HL-60 (cell line): ENCODE results near the gene MS4A5.

Source experiments
- DNase-seq, 2 experiments: peaks; one replicate each; pipeline ENCODE4 v3.0.0-alpha.2; 2010 to 2020; ENCODE audit warnings: low read depth in 1 of 2, low spot score in 1 of 2
- H3K27ac ChIP-seq: fragments of 250-450 bp; sonication (Bioruptor Pico); replicated peaks from 2 replicates; pipeline ENCODE4 v1.5.1; 2020; ENCODE audit warnings: mild to moderate bottlenecking, moderate library complexity
- H3K27me3 ChIP-seq: fragments of 250-450 bp; sonication (Bioruptor Pico); 2 replicates; pipeline ENCODE4 v1.5.1; 2021; ENCODE audit warnings: mild to moderate bottlenecking, moderate library complexity; ENCODE audit not compliant: insufficient read depth, poor library complexity, severe bottlenecking
- H3K4me3 ChIP-seq: replicated peaks from 2 replicates; pipeline ENCODE4 v1.5.1; 2011; ENCODE audit warnings: mild to moderate bottlenecking, control low read depth, low read length; ENCODE audit not compliant: insufficient read depth
- CTCF ChIP-seq: IDR thresholded peaks from one replicate; pipeline ENCODE4 v1.5.1; 2011; ENCODE audit warnings: low read length, control low read depth, inconsistent platforms; ENCODE audit not compliant: insufficient read depth
- GABPA ChIP-seq: IDR thresholded peaks from 2 replicates; pipeline ENCODE4 v1.6.1; 2012; ENCODE audit warnings: low read depth
- POLR2AphosphoS5 ChIP-seq: IDR thresholded peaks from 2 replicates; pipeline ENCODE4 v1.6.1; 2012; ENCODE audit warnings: low read depth
- REST ChIP-seq: IDR thresholded peaks from 2 replicates; pipeline ENCODE4 v1.6.1; 2012; ENCODE audit warnings: low read depth; ENCODE audit not compliant: insufficient replicate concordance
- SPI1 ChIP-seq: IDR thresholded peaks from 2 replicates; pipeline ENCODE4 v1.6.1; 2012; ENCODE audit warnings: low read depth, mild to moderate bottlenecking, borderline replicate concordance

MS4A5 gene

GRCh38 chr11:60396799-60397198 is 32.6 kb upstream of the MS4A5 start:
- H3K4me3 ChIP-seq = no peak overlapping the region
- DNase-seq = peak; percentile 16 to 68
- no peaks in the 10 kb centered on the region for H3K27me3 ChIP-seq
- peak overlapping the region; percentile 26; the same call in 1 of the 2 replicates for H3K27ac ChIP-seq
- no peak for TF ChIP-seq GABPA
- TF ChIP-seq POLR2AphosphoS5 = no peak
- no peak for TF ChIP-seq CTCF
- no peak for TF ChIP-seq REST
- TF ChIP-seq SPI1 = peak; percentile 95

GRCh38 chr11:60420015-60420414 is 9.4 kb upstream of the MS4A5 start:
- no peak overlapping the region for H3K4me3 ChIP-seq
- no peak for TF ChIP-seq GABPA
- TF ChIP-seq POLR2AphosphoS5 = no peak
- no peaks in the 10 kb centered on the region for H3K27me3 ChIP-seq
- no peak for DNase-seq
- H3K27ac ChIP-seq = no peak overlapping the region

- TF ChIP-seq CTCF (no peak), POLR2AphosphoS5 (no peak), SPI1 (no peak), REST (no peak), GABPA (no peak)
- no peak overlapping the region for H3K4me3 ChIP-seq
- DNase-seq = no peak
- no peak overlapping the region for H3K27ac ChIP-seq
- H3K27me3 ChIP-seq = no peaks in the 10 kb centered on the region
Measured at GRCh38 chr11:60422609-60423008, 6.8 kb upstream of the MS4A5 start.

GRCh38 chr11:60428517-60428916 is 855 bp upstream of the MS4A5 start:
- DNase-seq = no peak

More at GRCh38 chr11:60428517-60428916, 855 bp upstream of the MS4A5 start:
- TF ChIP-seq SPI1 (no peak), REST (no peak), GABPA (no peak), CTCF (no peak), POLR2AphosphoS5 (no peak)
- H3K27ac ChIP-seq = no peak overlapping the region
- no peaks in the 10 kb centered on the region for H3K27me3 ChIP-seq
- no peak overlapping the region for H3K4me3 ChIP-seq
